ENCODE results near the gene PDZRN3.

PDZRN3 gene

GRCh38 chr3:73491287-73491662, 133.5 kb downstream of the PDZRN3 start:
- DNase-seq (ENCODE audit: low spot score) = no peak
- in situ Hi-C loops (cut with MboI; ENCODE audit: low pct_unique_long_range_greater_than_20kb, low sequenced_read_pairs, unreplicated experiment) = no loop called here
- TF ChIP-seq, protein P1, sequence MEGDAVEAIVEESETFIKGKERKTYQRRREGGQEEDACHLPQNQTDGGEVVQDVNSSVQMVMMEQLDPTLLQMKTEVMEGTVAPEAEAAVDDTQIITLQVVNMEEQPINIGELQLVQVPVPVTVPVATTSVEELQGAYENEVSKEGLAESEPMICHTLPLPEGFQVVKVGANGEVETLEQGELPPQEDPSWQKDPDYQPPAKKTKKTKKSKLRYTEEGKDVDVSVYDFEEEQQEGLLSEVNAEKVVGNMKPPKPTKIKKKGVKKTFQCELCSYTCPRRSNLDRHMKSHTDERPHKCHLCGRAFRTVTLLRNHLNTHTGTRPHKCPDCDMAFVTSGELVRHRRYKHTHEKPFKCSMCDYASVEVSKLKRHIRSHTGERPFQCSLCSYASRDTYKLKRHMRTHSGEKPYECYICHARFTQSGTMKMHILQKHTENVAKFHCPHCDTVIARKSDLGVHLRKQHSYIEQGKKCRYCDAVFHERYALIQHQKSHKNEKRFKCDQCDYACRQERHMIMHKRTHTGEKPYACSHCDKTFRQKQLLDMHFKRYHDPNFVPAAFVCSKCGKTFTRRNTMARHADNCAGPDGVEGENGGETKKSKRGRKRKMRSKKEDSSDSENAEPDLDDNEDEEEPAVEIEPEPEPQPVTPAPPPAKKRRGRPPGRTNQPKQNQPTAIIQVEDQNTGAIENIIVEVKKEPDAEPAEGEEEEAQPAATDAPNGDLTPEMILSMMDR (IDR thresholded peaks at IDR 0.05; ENCODE audit: extremely low read depth, insufficient read depth, missing control alignments) = no peak

GRCh38 chr3:73490453-73491286, 134.1 kb downstream of the PDZRN3 start:
- in situ Hi-C loops (cut with MboI; ENCODE audit: low pct_unique_long_range_greater_than_20kb, low sequenced_read_pairs, unreplicated experiment) = no loop called here
- TF ChIP-seq, protein P1 (IDR thresholded peaks at IDR 0.05; ENCODE audit: extremely low read depth, insufficient read depth, missing control alignments) = no peak
- no peak for DNase-seq (ENCODE audit: low spot score)

GRCh38 chr3:73485877-73486330, 138.8 kb downstream of the PDZRN3 start:
- TF ChIP-seq, protein P1 (IDR thresholded peaks at IDR 0.05; ENCODE audit: extremely low read depth, insufficient read depth, missing control alignments) = no peak
- no peak for DNase-seq (ENCODE audit: low spot score)
- in situ Hi-C loops (cut with MboI; ENCODE audit: low pct_unique_long_range_greater_than_20kb, low sequenced_read_pairs, unreplicated experiment) = no loop called here

DNA sequence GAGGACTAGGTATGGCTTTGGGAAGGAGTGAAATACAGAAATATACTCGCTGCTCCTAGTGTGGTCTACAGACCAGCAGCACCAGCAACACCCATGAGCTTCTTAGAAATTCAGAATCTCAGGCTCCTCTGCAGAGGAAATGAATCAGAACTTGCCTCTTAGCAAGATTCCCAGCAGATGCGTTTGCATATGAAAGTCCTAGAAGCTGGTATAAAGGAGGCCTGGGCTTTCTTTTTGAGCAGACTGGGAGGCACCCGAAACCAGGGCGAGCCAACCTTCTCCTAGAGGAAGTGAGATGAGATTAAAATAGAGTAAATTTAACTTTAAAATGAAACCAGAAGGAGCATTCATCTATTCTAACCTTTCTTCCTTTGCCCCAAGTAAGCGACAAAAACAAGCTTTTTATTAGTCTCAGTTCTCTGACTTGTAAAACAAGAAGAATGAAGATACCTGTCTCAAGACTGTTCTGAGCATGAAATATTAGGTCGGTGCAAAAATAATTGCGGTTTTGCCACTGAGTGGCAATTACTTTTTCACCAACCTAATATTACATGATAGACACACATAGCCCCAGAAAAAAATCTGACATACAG, 140.0 kb downstream of the PDZRN3 start:
- in situ Hi-C loops (cut with MboI; ENCODE audit: low pct_unique_long_range_greater_than_20kb, low sequenced_read_pairs, unreplicated experiment) = no loop called here
- peak; percentile 24 for DNase-seq (ENCODE audit: low spot score)
- TF ChIP-seq, protein P1 (IDR thresholded peaks at IDR 0.05; ENCODE audit: extremely low read depth, insufficient read depth, missing control alignments) = no peak

DNA sequence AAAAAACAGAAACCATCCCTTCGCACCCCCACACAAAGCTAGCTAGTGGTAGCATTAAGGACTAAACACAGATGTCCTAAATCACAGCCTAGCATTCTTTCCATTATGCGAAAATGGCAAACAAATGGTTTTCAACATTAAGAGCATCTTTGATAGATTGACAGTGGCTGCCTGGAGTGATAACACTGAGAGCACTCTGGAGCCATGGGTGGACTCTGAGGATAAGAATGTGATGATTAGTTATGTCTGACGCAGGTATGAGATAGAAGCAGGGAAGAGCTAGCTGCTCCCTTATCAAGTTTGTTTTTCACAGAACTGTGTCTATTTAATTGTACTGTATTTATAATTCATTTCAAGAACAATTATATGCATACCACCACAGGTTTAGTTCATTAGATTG, 142.9 kb downstream of the PDZRN3 start:
- no peak for DNase-seq (ENCODE audit: low spot score)
- in situ Hi-C loops (cut with MboI; ENCODE audit: low pct_unique_long_range_greater_than_20kb, low sequenced_read_pairs, unreplicated experiment) = no loop called here
- TF ChIP-seq, protein P1 (IDR thresholded peaks at IDR 0.05; ENCODE audit: extremely low read depth, insufficient read depth, missing control alignments) = no peak

- in situ Hi-C loops (cut with MboI; ENCODE audit: low pct_unique_long_range_greater_than_20kb, low sequenced_read_pairs, unreplicated experiment) = no loop called here
- TF ChIP-seq, protein P1 (IDR thresholded peaks at IDR 0.05; ENCODE audit: extremely low read depth, insufficient read depth, missing control alignments) = no peak
- DNase-seq (ENCODE audit: low spot score) = no peak
Measured at GRCh38 chr3:73480187-73480672, 144.5 kb downstream of the PDZRN3 start.
